ENCODE measurements around the gene CLDN6.

GRCh38 chr16:3065069-3065741 lies 47.2 kb upstream of the CLDN6 start, which contains the start of gene IL32:
- TF ChIP-seq YY1 (IDR thresholded peaks at IDR 0.05; ENCODE audit: insufficient read depth, insufficient read length), result no peak
- no peak for TF ChIP-seq SUZ12 (IDR thresholded peaks at IDR 0.05; ENCODE audit: extremely low read depth, insufficient read depth, insufficient read length)

Data from NT2/D1 (cell line).